Trophoblast cell (in vitro differentiated cells and primary cell): ENCODE data around the gene TLN1.

Source experiments
- DNase-seq, 2 donors: peaks; one replicate each; pipeline ENCODE4 v3.0.0-alpha.2; 2016
- H2AFZ ChIP-seq: 2 replicates; pipeline ENCODE4 v1.6.1; 2013; ENCODE audit warnings: low read length, moderate library complexity, mild to moderate bottlenecking; ENCODE audit not compliant: insufficient read depth, poor library complexity
- H2AK5ac ChIP-seq: 2 replicates; pipeline ENCODE4 v1.6.1; 2013; ENCODE audit warnings: mild to moderate bottlenecking, low read length
- H2BK120ac ChIP-seq: 2 replicates; pipeline ENCODE4 v1.6.1; 2013; ENCODE audit warnings: low read length, mild to moderate bottlenecking, moderate library complexity; ENCODE audit not compliant: insufficient read depth, poor library complexity
- H2BK12ac ChIP-seq: 2 replicates; pipeline ENCODE4 v1.6.1; 2013; ENCODE audit warnings: mild to moderate bottlenecking, low read length, moderate library complexity
- H2BK5ac ChIP-seq: 2 replicates; pipeline ENCODE4 v1.6.1; 2013; ENCODE audit warnings: low read length, low read depth, moderate library complexity, mild to moderate bottlenecking; ENCODE audit not compliant: poor library complexity
- H3K14ac ChIP-seq: 2 replicates; pipeline ENCODE4 v1.6.1; 2013; ENCODE audit warnings: mild to moderate bottlenecking, low read length
- H3K18ac ChIP-seq: 2 replicates; pipeline ENCODE4 v1.6.1; 2013; ENCODE audit warnings: mild to moderate bottlenecking, low read length
- H3K23ac ChIP-seq: 2 replicates; pipeline ENCODE4 v1.6.1; 2013; ENCODE audit warnings: low read length
- H3K27ac ChIP-seq: 2 replicates; pipeline ENCODE4 v1.5.1; 2013; ENCODE audit warnings: low read depth, mild to moderate bottlenecking, inconsistent platforms, low read length, moderate library complexity
- H3K27me3 ChIP-seq: 2 replicates; pipeline ENCODE4 v1.6.1; 2013; ENCODE audit warnings: inconsistent platforms, mild to moderate bottlenecking, low read length, moderate library complexity; ENCODE audit not compliant: insufficient read depth
- H3K36me3 ChIP-seq, 2 experiments: 1 replicate in 1 of 2; 2 replicates in 1 of 2; pipeline ENCODE4 v1.6.1; 2013; ENCODE audit warnings: low read length in 2 of 2, mild to moderate bottlenecking in 2 of 2, moderate library complexity in 1 of 2; ENCODE audit not compliant: insufficient read depth in 2 of 2, control insufficient read depth in 1 of 2
- H3K4ac ChIP-seq: 2 replicates; pipeline ENCODE4 v1.6.1; 2013; ENCODE audit warnings: low read depth, mild to moderate bottlenecking, low read length, moderate library complexity
- H3K4me1 ChIP-seq, 2 experiments: 1 replicate in 1 of 2; 2 replicates in 1 of 2; pipeline ENCODE4 v1.6.1; 2013; ENCODE audit warnings: low read length in 2 of 2, mild to moderate bottlenecking in 2 of 2, moderate library complexity in 1 of 2; ENCODE audit not compliant: insufficient read depth in 2 of 2, control insufficient read depth in 1 of 2
- H3K4me2 ChIP-seq: 2 replicates; pipeline ENCODE4 v1.6.1; 2013; ENCODE audit warnings: inconsistent platforms, mild to moderate bottlenecking, low read length, moderate library complexity
- H3K4me3 ChIP-seq: 2 replicates; pipeline ENCODE4 v1.5.1; 2013; ENCODE audit warnings: mild to moderate bottlenecking, low read depth, low read length, inconsistent platforms
- H3K79me1 ChIP-seq: one replicate; pipeline ENCODE4 v1.6.1; 2013; ENCODE audit warnings: low read length
- H3K79me2 ChIP-seq: 2 replicates; pipeline ENCODE4 v1.6.1; 2013; ENCODE audit warnings: low read length, mild to moderate bottlenecking; ENCODE audit not compliant: control insufficient read depth, insufficient read depth, poor library complexity
- H3K9ac ChIP-seq: 2 replicates; pipeline ENCODE4 v1.6.1; 2013; ENCODE audit warnings: mild to moderate bottlenecking, low read length
- H3K9me3 ChIP-seq: 2 replicates; pipeline ENCODE4 v1.6.1; 2013; ENCODE audit warnings: low read depth, mild to moderate bottlenecking, control low read depth, inconsistent platforms, low read length; ENCODE audit not compliant: insufficient read depth
- H4K12ac ChIP-seq: 2 replicates; pipeline ENCODE4 v1.6.1; 2013; ENCODE audit warnings: low read depth, mild to moderate bottlenecking, low read length, moderate library complexity
- H4K8ac ChIP-seq: 2 replicates; pipeline ENCODE4 v1.6.1; 2013; ENCODE audit warnings: low read depth, mild to moderate bottlenecking, low read length, moderate library complexity
- H4K91ac ChIP-seq: one replicate; pipeline ENCODE4 v1.6.1; 2013; ENCODE audit warnings: low read depth, mild to moderate bottlenecking, low read length, moderate library complexity
- WGBS: extraction: QIAGEN DNeasy Blood & Tissue Kit; methylation state at CpG from one replicate; pipeline ENCODE4 v1.1.7; 2013; ENCODE audit warnings: missing lambda C conversion rate; ENCODE audit not compliant: insufficient read length, insufficient coverage; ENCODE audit errors: extremely low coverage; 5-methylcytosine and 5-hydroxymethylcytosine counted together

Gene TLN1

DNA sequence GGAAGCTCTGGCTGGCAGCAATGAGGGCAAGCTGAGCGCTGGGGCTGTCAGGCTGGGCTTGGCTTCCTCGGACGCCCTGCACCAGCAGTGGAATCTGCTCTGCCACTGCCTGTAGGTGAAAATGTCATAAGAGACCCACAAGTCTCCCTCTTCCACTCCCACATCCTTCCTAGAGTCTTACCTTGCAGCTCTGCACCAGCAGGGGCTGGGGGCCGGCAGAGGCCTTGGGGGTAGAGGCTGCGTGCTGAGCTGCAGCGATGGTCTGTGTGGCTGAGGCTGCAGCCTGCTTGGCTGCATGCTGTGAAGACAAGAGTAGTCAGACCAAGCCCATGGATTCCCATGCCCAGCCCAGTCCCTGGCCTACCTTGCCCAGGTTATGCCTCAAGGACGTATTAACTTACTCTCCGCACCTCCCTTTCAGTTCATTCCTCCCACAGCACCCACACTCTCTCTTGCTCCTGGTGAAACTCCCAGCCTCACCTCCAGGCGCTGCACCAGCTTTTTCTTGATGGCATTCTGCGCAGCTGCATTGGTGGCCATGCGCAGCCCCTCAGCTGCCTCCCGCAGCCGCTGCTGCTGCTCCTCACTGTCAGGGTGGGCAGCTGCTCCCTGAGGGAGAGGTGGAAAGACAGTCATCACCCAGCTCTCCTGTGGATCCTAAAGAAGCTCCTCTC lies 17.3 kb downstream of the TLN1 start:
- Histone ChIP-seq H2BK5ac (no peak overlapping the region), H3K18ac (no peak overlapping the region), H4K8ac (no peak overlapping the region), H3K79me1 (no peaks in the 10 kb centered on the region), H3K4ac (no peak overlapping the region), H2AK5ac (no peak overlapping the region), H4K91ac (no peak overlapping the region), H3K4me3 (no peak overlapping the region), H3K9me3 (no peaks in the 10 kb centered on the region), H3K9ac (no peak overlapping the region), H2BK12ac (no peak overlapping the region), H3K36me3 (peaks cover 76 to 87% of the 10 kb centered on the region in 2 experiments), H3K79me2 (no peaks in the 10 kb centered on the region), H3K27me3 (no peaks in the 10 kb centered on the region), H3K27ac (no peak overlapping the region), H3K23ac (no peak overlapping the region), H4K12ac (no peak overlapping the region), H3K4me2 (no peak overlapping the region), H2BK120ac (no peak overlapping the region), H3K14ac (no peak overlapping the region), H3K4me1 (no peaks in the 10 kb centered on the region), H2AFZ (no peak overlapping the region)
- DNase-seq = no peak
- WGBS = no CpG with 5 or more reads among the region's 13 CpGs

DNA sequence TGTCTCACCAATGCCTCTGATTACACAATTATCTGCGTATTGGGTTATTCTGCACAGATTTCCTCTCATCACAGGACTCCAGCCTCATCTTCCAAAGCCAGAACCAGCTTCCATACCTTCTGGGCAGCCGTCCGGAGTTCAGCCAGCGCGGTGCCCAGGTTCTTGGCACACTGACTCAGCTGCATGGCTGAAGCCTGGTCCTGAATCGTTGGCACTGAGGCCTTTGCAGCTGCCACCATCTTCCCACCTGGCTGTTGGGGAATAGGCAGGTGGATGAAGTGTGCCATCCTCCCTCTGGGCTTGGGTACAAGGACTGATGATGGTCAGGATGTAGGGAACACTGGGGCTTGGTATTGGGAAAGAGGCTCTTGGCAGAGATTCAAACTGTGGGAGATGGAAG lies 17.9 kb downstream of the TLN1 start:
- Histone ChIP-seq H3K4ac (no peak overlapping the region), H3K9ac (no peak overlapping the region), H3K4me2 (no peak overlapping the region), H3K9me3 (no peaks in the 10 kb centered on the region), H3K36me3 (peaks cover 71 to 82% of the 10 kb centered on the region in 2 experiments), H3K27me3 (no peaks in the 10 kb centered on the region), H2BK120ac (no peak overlapping the region), H4K8ac (no peak overlapping the region), H3K4me3 (no peak overlapping the region), H3K79me1 (no peaks in the 10 kb centered on the region), H3K18ac (no peak overlapping the region), H3K23ac (no peak overlapping the region), H4K91ac (no peak overlapping the region), H2AFZ (no peak overlapping the region), H3K79me2 (no peaks in the 10 kb centered on the region), H3K27ac (no peak overlapping the region), H4K12ac (no peak overlapping the region), H2AK5ac (no peak overlapping the region), H2BK12ac (no peak overlapping the region), H2BK5ac (no peak overlapping the region), H3K4me1 (no peaks in the 10 kb centered on the region), H3K14ac (no peak overlapping the region)
- WGBS = no CpG with 5 or more reads among the region's 6 CpGs
- no peak for DNase-seq

DNA sequence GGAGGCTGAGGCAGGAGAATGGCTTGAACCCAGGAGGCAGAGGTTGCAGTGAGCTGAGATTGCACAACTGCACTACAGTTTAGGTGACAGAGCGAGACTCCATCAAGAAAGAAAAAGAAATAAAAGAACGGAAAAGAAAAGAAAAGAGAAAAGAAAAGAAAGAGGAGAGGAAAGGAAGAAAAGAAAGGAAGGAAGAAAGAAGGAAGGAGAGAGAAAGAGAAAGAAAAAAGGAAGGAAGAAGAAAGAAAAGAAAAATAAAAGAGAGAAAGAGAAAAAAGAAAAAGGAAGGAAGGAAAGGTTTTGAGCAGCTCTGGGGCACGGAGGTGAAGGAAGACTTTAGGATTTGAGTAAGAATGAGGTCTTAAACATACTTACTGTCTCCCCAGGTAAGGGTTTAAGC lies 18.4 kb downstream of the TLN1 start:
- Histone ChIP-seq H2BK120ac (no peak overlapping the region), H3K4me3 (no peak overlapping the region), H3K4me1 (no peaks in the 10 kb centered on the region), H4K91ac (no peak overlapping the region), H3K36me3 (peaks cover 68 to 77% of the 10 kb centered on the region in 2 experiments), H2BK12ac (no peak overlapping the region), H3K27ac (no peak overlapping the region), H4K8ac (no peak overlapping the region), H2AFZ (no peak overlapping the region), H3K9me3 (no peaks in the 10 kb centered on the region), H3K4me2 (no peak overlapping the region), H3K9ac (no peak overlapping the region), H3K18ac (no peak overlapping the region), H3K4ac (no peak overlapping the region), H3K79me1 (no peaks in the 10 kb centered on the region), H3K14ac (no peak overlapping the region), H2BK5ac (no peak overlapping the region), H3K23ac (no peak overlapping the region), H4K12ac (no peak overlapping the region), H2AK5ac (no peak overlapping the region), H3K27me3 (no peaks in the 10 kb centered on the region), H3K79me2 (no peaks in the 10 kb centered on the region)
- no peak for DNase-seq
- no CpG with 5 or more reads among the region's 3 CpGs for WGBS

DNA sequence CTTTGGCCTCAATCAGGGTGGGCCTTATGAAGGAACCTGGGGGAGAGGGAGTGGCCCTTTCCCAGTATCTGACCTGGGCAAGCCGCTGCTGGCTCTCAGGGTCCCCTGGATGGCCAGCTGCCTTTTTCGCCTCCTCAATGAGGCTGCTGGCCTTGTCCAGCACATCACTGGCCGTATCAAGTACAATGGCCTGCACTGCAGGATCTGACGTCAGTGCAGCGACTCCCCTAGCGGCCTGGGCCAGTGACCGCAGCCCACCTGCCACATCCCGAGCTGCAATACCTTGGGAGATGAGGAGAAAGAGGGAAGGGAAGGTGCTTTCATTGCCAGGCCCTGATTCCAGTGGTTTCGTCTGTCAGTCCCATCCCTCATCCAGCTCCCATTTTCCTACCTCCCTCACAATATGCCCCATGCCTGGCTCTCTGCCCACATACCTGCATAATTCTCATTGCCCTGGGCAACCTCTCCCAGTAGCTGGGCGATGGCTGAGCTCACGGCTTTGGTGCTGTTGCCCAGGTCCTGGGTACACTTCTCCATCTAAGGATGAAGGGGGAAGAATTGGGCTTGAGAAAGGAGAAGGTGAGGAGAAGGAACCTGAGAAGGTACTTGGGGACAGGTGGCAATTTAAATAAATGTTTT lies 19.1 kb downstream of the TLN1 start:
- WGBS = no CpG with 5 or more reads among the region's 11 CpGs
- H3K18ac ChIP-seq = no peak overlapping the region
- H3K9ac ChIP-seq = no peak overlapping the region

More for the DNA sequence above, 19.1 kb downstream of the TLN1 start:
- Histone ChIP-seq H3K79me2 (no peaks in the 10 kb centered on the region), H4K12ac (no peak overlapping the region), H3K27me3 (no peaks in the 10 kb centered on the region), H2BK120ac (no peak overlapping the region), H3K4me3 (no peak overlapping the region), H2AFZ (no peak overlapping the region), H3K9me3 (no peaks in the 10 kb centered on the region), H3K36me3 (peaks cover 67 to 75% of the 10 kb centered on the region in 2 experiments), H3K4ac (no peak overlapping the region), H3K27ac (no peak overlapping the region), H3K79me1 (no peaks in the 10 kb centered on the region), H4K8ac (no peak overlapping the region), H3K14ac (no peak overlapping the region), H3K4me2 (no peak overlapping the region), H3K23ac (no peak overlapping the region), H2BK5ac (no peak overlapping the region), H2AK5ac (no peak overlapping the region), H3K4me1 (no peaks in the 10 kb centered on the region), H4K91ac (no peak overlapping the region), H2BK12ac (no peak overlapping the region)
- no peak for DNase-seq
